ENCODE measurements around the gene EIF4EBP3. TPM values are rescaled to one million over a fixed set of nuclear protein-coding genes. Genes with fewer than 3 reads are reported as not detected.

The EIF4EBP3 gene
- total and polyA plus RNA-seq, 2 donors (not counting 3 experiments of a cell fraction or from before 2014, with no cell fraction given) = 3.7 to 7.6 TPM

DNA sequence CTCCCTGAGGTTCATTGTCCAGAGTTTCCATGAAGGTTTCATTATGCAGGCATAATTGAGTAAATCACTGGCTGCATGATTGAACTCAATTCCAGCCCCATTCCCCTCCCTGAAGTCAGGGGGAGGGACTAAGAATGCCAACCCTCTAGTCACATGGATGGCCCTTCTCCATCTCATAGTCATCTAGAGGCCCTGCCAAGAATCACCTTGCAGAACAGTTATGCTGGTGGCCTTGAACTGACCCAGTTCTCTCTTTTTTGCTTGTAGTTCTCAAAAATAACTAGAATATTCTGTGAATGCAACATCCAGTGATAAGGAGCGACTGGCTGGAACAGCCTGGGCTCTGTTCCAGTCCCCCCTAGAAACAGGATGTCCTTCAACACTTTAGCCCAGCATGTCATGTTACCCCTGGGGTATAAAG, 48.9 kb downstream of the EIF4EBP3 start:
- Histone ChIP-seq H3K9ac (replicated peaks; ENCODE audit: extremely low read depth, insufficient read depth, low read length) (no peak overlapping the region), H3K9me3 (replicated peaks; ENCODE audit: control insufficient read depth, insufficient read depth, low read length) (no peaks in the 10 kb centered on the region), H3K9me1 (replicated peaks; ENCODE audit: control insufficient read depth, extremely low read depth, insufficient read depth, low read length) (no peaks in the 10 kb centered on the region), H3K4me3 (replicated peaks in 1 of 3; ENCODE audit: insufficient read depth in 1 of 3, low read depth in 1 of 3, low read length in 3 of 3) (no peak overlapping the region), H3K27ac (ENCODE audit: insufficient read depth, low read depth, low read length) (no peak overlapping the region), H4K20me1 (replicated peaks; ENCODE audit: control insufficient read depth, extremely low read depth, insufficient read depth, low read length) (no peaks in the 10 kb centered on the region), H3K79me2 (ENCODE audit: control insufficient read depth, insufficient read depth, low read length) (no peaks in the 10 kb centered on the region), H3K4me2 (ENCODE audit: insufficient read depth, low read length) (no peak overlapping the region), H3K27me3 (ENCODE audit: control insufficient read depth in 2 of 2, insufficient read depth in 2 of 2, low read length in 2 of 2) (no peaks in the 10 kb centered on the region), H3K36me3 (ENCODE audit: control insufficient read depth in 2 of 2, extremely low read depth in 1 of 2, insufficient read depth in 2 of 2, low read length in 2 of 2) (no peaks in the 10 kb centered on the region), H3K4me1 (ENCODE audit: control insufficient read depth, extremely low read depth, insufficient read depth, low read length) (peaks cover 7% of the 10 kb centered on the region), H2AFZ (ENCODE audit: low read depth, low read length) (no peak overlapping the region)
- dilution Hi-C loops (cut with MboI; ENCODE audit: extremely low pct_ligation_motif_present, low sequenced_read_pairs) (no loop called here), intact Hi-C loops (cut with micrococcal nuclease) (no loop called here)
- no peak for TF ChIP-seq POLR2AphosphoS5 (IDR thresholded peaks at IDR 0.05; ENCODE audit: insufficient read depth, low read depth, low read length)
- TF ChIP-seq, protein P1, sequence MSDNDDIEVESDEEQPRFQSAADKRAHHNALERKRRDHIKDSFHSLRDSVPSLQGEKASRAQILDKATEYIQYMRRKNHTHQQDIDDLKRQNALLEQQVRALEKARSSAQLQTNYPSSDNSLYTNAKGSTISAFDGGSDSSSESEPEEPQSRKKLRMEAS (IDR thresholded peaks at IDR 0.05; ENCODE audit: insufficient read depth, insufficient read length) = no peak
- no peak for TF ChIP-seq GATA2 (IDR thresholded peaks at IDR 0.05; ENCODE audit: insufficient read depth, insufficient read length, low read depth, low read length)
- ChIA-PET CTCF (interaction anchor here (0.6 to 1.1 kb wide), 2 partner anchors 15 to 1293 kb away, joined by 3 read pairs; no protein-coding TSS in a partner anchor), POLR2A (no interaction called here)
- FAIRE-seq (no peak), DNase-seq (ENCODE audit: low read depth, low spot score) (no peak)
- BruUV-seq (replicated peaks) = no TSS peak

- intact Hi-C loops (cut with micrococcal nuclease) (no loop called here), dilution Hi-C loops (cut with MboI; ENCODE audit: extremely low pct_ligation_motif_present, low sequenced_read_pairs) (no loop called here)
- H3K9me3 ChIP-seq (replicated peaks; ENCODE audit: control insufficient read depth, insufficient read depth, low read length) = no peaks in the 10 kb centered on the region
- no peak overlapping the region for H3K9ac ChIP-seq (replicated peaks; ENCODE audit: extremely low read depth, insufficient read depth, low read length)
- CTCF ChIA-PET = interaction anchor here (0.6 kb wide), 1 partner anchor 21 kb away, joined by 3 read pairs; no protein-coding TSS in a partner anchor
- H3K36me3 ChIP-seq (ENCODE audit: control insufficient read depth in 2 of 2, extremely low read depth in 1 of 2, insufficient read depth in 2 of 2, low read length in 2 of 2) = no peaks in the 10 kb centered on the region
- H3K4me1 ChIP-seq (ENCODE audit: control insufficient read depth, extremely low read depth, insufficient read depth, low read length) = no peaks in the 10 kb centered on the region
- H3K27me3 ChIP-seq (ENCODE audit: control insufficient read depth in 2 of 2, insufficient read depth in 2 of 2, low read length in 2 of 2) = no peaks in the 10 kb centered on the region
- no peak overlapping the region for H2AFZ ChIP-seq (ENCODE audit: low read depth, low read length)
- BruUV-seq (replicated peaks) = no TSS peak
- H4K20me1 ChIP-seq (replicated peaks; ENCODE audit: control insufficient read depth, extremely low read depth, insufficient read depth, low read length) = no peaks in the 10 kb centered on the region
- FAIRE-seq = no peak
- POLR2A ChIA-PET = no interaction called here
- no peak overlapping the region for H3K4me3 ChIP-seq (replicated peaks in 1 of 3; ENCODE audit: insufficient read depth in 1 of 3, low read depth in 1 of 3, low read length in 3 of 3)
- TF ChIP-seq CTCF (IDR thresholded peaks at IDR 0.05; ENCODE audit: extremely low read depth in 1 of 2, insufficient read depth in 1 of 2, low read depth in 1 of 2, low read length in 2 of 2) (no peak), JUN (IDR thresholded peaks at IDR 0.05; ENCODE audit: borderline replicate concordance, insufficient read depth, insufficient read length, low read depth) (no peak), GATA2 (IDR thresholded peaks at IDR 0.05; ENCODE audit: insufficient read depth, insufficient read length, low read depth, low read length) (no peak), EZH2 (IDR thresholded peaks at IDR 0.05; ENCODE audit: borderline replicate concordance, low read depth, low read length, severe bottlenecking) (no peak), POLR2AphosphoS5 (IDR thresholded peaks at IDR 0.05; ENCODE audit: insufficient read depth, low read depth, low read length) (no peak)
- TF ChIP-seq, protein P1 (IDR thresholded peaks at IDR 0.05; ENCODE audit: insufficient read depth, insufficient read length) = no peak
- H3K9me1 ChIP-seq (replicated peaks; ENCODE audit: control insufficient read depth, extremely low read depth, insufficient read depth, low read length) = no peaks in the 10 kb centered on the region
- H3K79me2 ChIP-seq (ENCODE audit: control insufficient read depth, insufficient read depth, low read length) = no peaks in the 10 kb centered on the region
- H3K27ac ChIP-seq (ENCODE audit: insufficient read depth, low read depth, low read length) = no peak overlapping the region
- no peak overlapping the region for H3K4me2 ChIP-seq (ENCODE audit: insufficient read depth, low read length)
- DNase-seq (ENCODE audit: low read depth, low spot score) = no peak
Observed at GRCh38 chr5:140598836-140599235, 51.4 kb downstream of the EIF4EBP3 start.

All from endothelial cell of umbilical vein (primary cell).